ENCODE measurements around the gene MAST4. TPM values are rescaled to one million over a fixed set of nuclear protein-coding genes. Genes with fewer than 3 reads are reported as not detected.

Gene MAST4
- total and polyA plus RNA-seq, 2 experiments from 2014 or later, result 4.2 to 6.0 TPM

DNA sequence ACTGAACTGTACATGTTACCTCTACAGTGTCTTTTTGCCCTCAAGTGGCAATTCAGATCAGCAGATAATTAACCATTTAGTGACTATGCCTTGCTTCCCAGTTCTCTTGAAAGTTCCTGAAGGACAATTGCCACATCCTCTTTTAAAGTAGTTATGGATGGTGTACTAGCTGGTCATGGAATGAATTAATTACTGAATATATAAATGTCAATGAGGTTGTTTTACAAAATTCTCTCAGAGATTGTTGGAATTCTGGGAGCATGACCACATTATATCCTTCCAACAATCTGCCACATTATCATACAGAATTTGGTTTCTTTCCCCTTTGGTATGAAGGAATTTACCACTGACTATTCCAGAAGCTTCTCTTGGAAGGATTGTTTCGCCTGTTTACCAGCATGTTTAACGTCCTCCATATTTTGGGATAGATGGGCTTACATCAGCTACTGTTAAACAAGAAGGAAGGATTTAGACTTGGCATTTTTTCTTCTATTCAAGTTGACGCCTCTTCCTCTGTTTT, 424.0 kb downstream of the MAST4 start:
- H3K36me3 ChIP-seq (ENCODE audit: low read depth), result no peaks in the 10 kb centered on the region
- peaks cover 29% of the 10 kb centered on the region; the same call in 1 of the 2 replicates for H3K79me2 ChIP-seq (ENCODE audit: insufficient read depth)
- peaks cover 29% of the 10 kb centered on the region for H3K4me1 ChIP-seq (ENCODE audit: insufficient read depth)
- H3K4me2 ChIP-seq (ENCODE audit: unreplicated experiment), result no peak overlapping the region
- H3K4me3 ChIP-seq, result no peak overlapping the region
- no peaks in the 10 kb centered on the region for H3K27me3 ChIP-seq (replicated peaks; ENCODE audit: insufficient read depth)
- in situ Hi-C loops (cut with MboI), result no loop called here
- no peak overlapping the region for H3K27ac ChIP-seq
- H3K9ac ChIP-seq, result no peak overlapping the region
- no peak for DNase-seq
- H3F3A ChIP-seq (ENCODE audit: insufficient read depth), result peaks cover 20% of the 10 kb centered on the region
- TF ChIP-seq EZH2 (IDR thresholded peaks at IDR 0.05; ENCODE audit: insufficient read depth, poor library complexity, severe bottlenecking) (no peak), EZH2phosphoT487 (IDR thresholded peaks at IDR 0.05; ENCODE audit: insufficient read depth, low read depth) (no peak)
- H3K9me2 ChIP-seq (ENCODE audit: insufficient read depth), result 0 out of 2 replicates have a peak, but pooled peaks cover 3% of the 10 kb centered on the region
- H2AFZ ChIP-seq, result no peak overlapping the region
- no peaks in the 10 kb centered on the region for H3K9me3 ChIP-seq (ENCODE audit: low read depth)
- no peaks in the 10 kb centered on the region for H4K20me1 ChIP-seq (ENCODE audit: insufficient read depth)
- WGBS, 2 experiments (ENCODE audit: low coverage in 1 of 2, low lambda C conversion rate in 2 of 2, missing lambda C conversion rate in 2 of 2), result 94 to 95% methylated on average over 3 of the region's 3 CpGs

DNA sequence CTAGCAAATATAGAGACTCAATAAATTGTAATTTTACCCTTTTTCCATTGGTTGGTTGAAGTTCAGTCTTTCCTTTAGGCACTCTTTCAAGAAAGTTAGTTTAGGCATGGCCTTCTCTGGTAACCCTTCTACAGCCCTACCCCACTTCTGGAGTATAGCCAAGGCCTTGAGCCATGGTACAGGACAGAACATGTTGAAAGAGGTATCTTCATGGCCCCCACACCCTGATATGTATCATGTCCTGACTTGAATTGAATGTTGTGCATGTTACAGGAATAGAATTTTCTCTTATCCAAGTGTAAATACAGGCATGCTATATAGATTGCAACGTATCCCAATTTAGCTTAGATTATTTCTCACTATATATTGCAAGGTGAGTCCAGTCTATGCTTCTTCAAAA, 424.8 kb downstream of the MAST4 start:
- Histone ChIP-seq H3K79me2 (ENCODE audit: insufficient read depth) (peaks cover 29% of the 10 kb centered on the region; the same call in 1 of the 2 replicates), H2AFZ (no peak overlapping the region), H3K27ac (0 out of 2 replicates have a peak overlapping the region, but pooled peaks have one; percentile 41), H3K9me2 (ENCODE audit: insufficient read depth) (0 out of 2 replicates have a peak, but pooled peaks cover 3% of the 10 kb centered on the region), H3K4me2 (ENCODE audit: unreplicated experiment) (no peak overlapping the region), H3K9me3 (ENCODE audit: low read depth) (no peaks in the 10 kb centered on the region), H3K4me3 (no peak overlapping the region), H3K4me1 (ENCODE audit: insufficient read depth) (peaks cover 21% of the 10 kb centered on the region), H3K9ac (no peak overlapping the region), H3K36me3 (ENCODE audit: low read depth) (no peaks in the 10 kb centered on the region), H3F3A (ENCODE audit: insufficient read depth) (peaks cover 20% of the 10 kb centered on the region), H4K20me1 (ENCODE audit: insufficient read depth) (no peaks in the 10 kb centered on the region), H3K27me3 (replicated peaks; ENCODE audit: insufficient read depth) (no peaks in the 10 kb centered on the region)
- 85 to 90% methylated on average over 1 of the region's 1 CpG for WGBS, 2 experiments (ENCODE audit: low coverage in 1 of 2, low lambda C conversion rate in 2 of 2, missing lambda C conversion rate in 2 of 2)
- no peak for DNase-seq
- TF ChIP-seq EZH2phosphoT487 (IDR thresholded peaks at IDR 0.05; ENCODE audit: insufficient read depth, low read depth) (no peak), EZH2 (IDR thresholded peaks at IDR 0.05; ENCODE audit: insufficient read depth, poor library complexity, severe bottlenecking) (no peak)
- in situ Hi-C loops (cut with MboI), result no loop called here

DNA sequence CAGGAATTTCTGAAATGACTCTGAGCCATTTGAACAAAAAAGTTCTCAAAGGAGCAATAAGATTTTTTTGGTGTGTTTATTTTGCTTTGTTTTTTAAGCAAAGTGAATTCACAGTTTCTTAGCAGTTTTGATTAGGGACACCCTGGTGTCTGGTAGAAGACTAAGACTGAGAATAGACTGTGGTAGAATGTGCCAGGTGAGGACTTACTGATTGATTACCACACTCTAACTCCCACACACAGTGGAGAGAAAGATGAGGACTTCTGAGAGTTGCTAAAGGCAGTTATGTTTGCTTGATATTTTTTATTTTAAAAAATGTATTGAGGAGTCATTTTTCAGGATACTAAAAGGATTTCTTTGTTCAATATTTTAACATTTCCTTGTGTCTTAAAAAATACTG, 425.3 kb downstream of the MAST4 start:
- Histone ChIP-seq H3F3A (ENCODE audit: insufficient read depth) (peaks cover 15% of the 10 kb centered on the region), H4K20me1 (ENCODE audit: insufficient read depth) (no peaks in the 10 kb centered on the region), H3K27ac (peak overlapping the region; percentile 41), H3K9me3 (ENCODE audit: low read depth) (no peaks in the 10 kb centered on the region), H3K36me3 (ENCODE audit: low read depth) (no peaks in the 10 kb centered on the region), H3K9me2 (ENCODE audit: insufficient read depth) (0 out of 2 replicates have a peak, but pooled peaks cover 3% of the 10 kb centered on the region), H3K4me3 (no peak overlapping the region), H3K27me3 (replicated peaks; ENCODE audit: insufficient read depth) (no peaks in the 10 kb centered on the region), H3K79me2 (ENCODE audit: insufficient read depth) (peaks cover 28% of the 10 kb centered on the region; the same call in 1 of the 2 replicates), H2AFZ (no peak overlapping the region), H3K4me2 (ENCODE audit: unreplicated experiment) (peak overlapping the region; percentile 23), H3K9ac (no peak overlapping the region), H3K4me1 (ENCODE audit: insufficient read depth) (peaks cover 18% of the 10 kb centered on the region)
- in situ Hi-C loops (cut with MboI), result no loop called here
- TF ChIP-seq EZH2 (IDR thresholded peaks at IDR 0.05; ENCODE audit: insufficient read depth, poor library complexity, severe bottlenecking), result no peak
- no peak for TF ChIP-seq EZH2phosphoT487 (IDR thresholded peaks at IDR 0.05; ENCODE audit: insufficient read depth, low read depth)
- DNase-seq, result peak; percentile 31

DNA sequence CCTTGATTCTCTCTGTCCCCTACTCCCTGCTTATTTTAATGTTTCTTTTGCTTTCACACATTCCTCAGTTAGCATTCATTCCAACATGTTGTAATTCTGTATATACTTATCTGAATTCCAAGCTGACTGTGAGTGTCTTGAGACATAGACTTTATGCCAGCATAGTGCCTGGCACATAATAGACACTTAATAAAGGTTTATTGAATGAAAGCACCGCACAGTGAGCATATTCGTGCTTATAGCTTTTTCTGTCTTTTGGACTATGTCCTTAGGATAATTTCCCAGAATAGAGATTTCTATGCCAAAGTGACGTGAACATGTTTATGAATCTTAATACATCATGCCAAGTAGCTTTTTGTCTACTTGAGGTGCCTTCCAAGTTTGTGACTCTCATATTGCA, 425.8 kb downstream of the MAST4 start:
- Histone ChIP-seq H3K4me2 (ENCODE audit: unreplicated experiment) (peak overlapping the region; percentile 23), H3K27me3 (replicated peaks; ENCODE audit: insufficient read depth) (no peaks in the 10 kb centered on the region), H3K36me3 (ENCODE audit: low read depth) (no peaks in the 10 kb centered on the region), H3K4me1 (ENCODE audit: insufficient read depth) (peaks cover 18% of the 10 kb centered on the region), H3K4me3 (no peak overlapping the region), H3K79me2 (ENCODE audit: insufficient read depth) (peaks cover 24% of the 10 kb centered on the region; the same call in 1 of the 2 replicates), H3F3A (ENCODE audit: insufficient read depth) (peaks cover 15% of the 10 kb centered on the region), H2AFZ (no peak overlapping the region), H3K9me3 (ENCODE audit: low read depth) (no peaks in the 10 kb centered on the region), H3K9ac (no peak overlapping the region), H3K9me2 (ENCODE audit: insufficient read depth) (0 out of 2 replicates have a peak, but pooled peaks cover 3% of the 10 kb centered on the region), H3K27ac (peak overlapping the region; percentile 41), H4K20me1 (ENCODE audit: insufficient read depth) (no peaks in the 10 kb centered on the region)
- TF ChIP-seq EZH2 (IDR thresholded peaks at IDR 0.05; ENCODE audit: insufficient read depth, poor library complexity, severe bottlenecking) (no peak), EZH2phosphoT487 (IDR thresholded peaks at IDR 0.05; ENCODE audit: insufficient read depth, low read depth) (no peak)
- in situ Hi-C loops (cut with MboI), result no loop called here
- WGBS, 2 experiments (ENCODE audit: low coverage in 1 of 2, low lambda C conversion rate in 2 of 2, missing lambda C conversion rate in 2 of 2), result 91 to 95% methylated on average over 3 of the region's 3 CpGs
- peak; percentile 72 for DNase-seq
